ENCODE results near the gene SCN8A.
"Not testable (repeated sequence)": the region's sequence is repeated elsewhere in the genome, so short reads cannot be mapped to it uniquely, and the experiment has no call there.

The SCN8A gene

GRCh38 chr12:51625370-51625769, 34.3 kb downstream of the SCN8A start:
- DNase-seq (ENCODE audit: low read depth): no peak

GRCh38 chr12:51626115-51626514, 35.1 kb downstream of the SCN8A start:
- DNase-seq (ENCODE audit: low read depth): no peak

DNA sequence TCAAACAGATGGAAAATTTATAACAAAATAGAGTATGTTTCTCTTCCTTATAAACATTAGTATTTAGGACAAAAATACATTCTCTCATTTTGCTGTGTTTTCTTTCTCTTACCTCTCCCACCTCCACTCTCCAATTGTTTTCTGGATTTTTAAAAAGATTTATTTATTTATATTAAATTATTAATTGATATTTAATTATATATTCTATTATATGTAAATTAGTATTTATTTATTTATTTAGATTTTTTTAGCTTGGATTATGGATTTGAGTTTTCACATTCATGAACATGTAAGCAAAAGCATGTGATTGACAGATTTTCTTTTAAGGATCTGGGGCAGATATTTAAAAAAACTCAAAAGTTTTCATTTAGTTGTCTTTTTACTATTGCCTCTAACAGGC, 35.6 kb downstream of the SCN8A start:
- no peak for DNase-seq (ENCODE audit: low read depth)

DNA sequence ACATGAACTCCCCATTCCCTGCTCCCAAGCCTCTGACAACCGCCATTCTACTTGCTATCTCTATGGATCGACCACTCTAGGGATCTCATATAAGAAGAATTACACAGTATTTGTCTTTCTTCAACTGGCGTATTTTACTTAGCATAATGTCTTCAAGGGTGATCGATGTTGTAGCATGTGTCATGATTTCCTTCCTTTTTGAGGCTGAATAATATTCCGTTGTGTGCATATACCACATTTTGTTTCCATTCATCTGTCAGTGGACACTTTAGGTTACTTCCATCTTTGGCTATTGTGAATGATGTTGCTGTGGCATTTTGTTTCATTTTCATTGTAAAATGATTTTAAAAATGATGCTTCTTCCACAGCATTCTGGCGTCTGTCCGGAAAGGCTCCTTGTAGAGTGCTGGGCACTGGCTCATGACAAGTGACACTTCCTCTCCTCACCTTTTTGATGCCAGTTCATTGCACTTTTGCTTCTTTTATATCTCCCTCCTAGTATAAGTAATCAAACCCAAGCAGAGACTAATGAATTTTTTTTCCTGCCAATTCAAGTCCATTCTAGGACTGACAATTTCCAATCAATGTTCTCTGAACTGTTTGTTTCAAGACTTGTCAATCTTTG, 39.3 kb downstream of the SCN8A start:
- DNase-seq (ENCODE audit: low read depth): no peak

GRCh38 chr12:51630986-51631385, 40.0 kb downstream of the SCN8A start:
- no peak for DNase-seq (ENCODE audit: low read depth)

DNA sequence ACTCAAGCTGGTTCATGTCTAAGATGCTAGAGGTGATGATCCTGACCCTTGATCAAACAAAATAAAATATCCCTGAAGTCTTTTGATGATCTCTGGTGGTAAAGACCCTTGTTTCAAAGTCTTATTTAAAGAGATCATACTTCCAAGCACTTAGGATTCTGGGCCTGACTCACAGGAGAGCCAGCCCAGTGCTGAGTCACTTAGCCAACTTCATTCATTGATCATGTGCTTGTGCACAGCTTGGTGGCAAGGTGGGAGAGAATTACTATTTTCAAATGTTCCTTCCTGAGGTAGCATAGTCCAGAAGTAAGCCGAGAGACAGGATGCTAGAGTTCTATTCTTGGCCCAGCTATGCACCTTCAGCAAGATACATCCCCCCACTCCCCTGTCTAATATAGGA, 40.6 kb downstream of the SCN8A start:
- DNase-seq (ENCODE audit: low read depth): no peak

- no peak for DNase-seq (ENCODE audit: low read depth)
Observed at GRCh38 chr12:51632623-51633022, 41.6 kb downstream of the SCN8A start.

DNA sequence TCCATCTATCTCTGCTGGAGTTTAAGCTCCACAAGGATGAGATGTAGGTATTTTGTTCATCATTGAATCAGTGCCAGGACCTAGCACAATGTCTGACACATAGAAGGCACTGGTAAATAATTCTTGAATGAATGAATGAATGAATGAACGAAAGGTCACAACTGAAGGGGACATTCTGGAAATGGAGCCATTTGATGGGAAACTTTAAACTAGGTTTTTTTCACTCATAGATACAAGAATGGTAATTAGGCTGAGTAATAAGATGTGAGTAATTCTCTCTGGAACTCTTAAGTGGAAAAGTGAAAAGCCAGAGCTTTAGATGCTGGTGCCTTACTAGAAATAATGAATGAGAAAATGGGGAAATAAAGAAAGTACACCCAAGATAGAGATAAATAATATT, 44.3 kb downstream of the SCN8A start:
- no peak for DNase-seq (ENCODE audit: low read depth)

GRCh38 chr12:51636581-51636980, 45.5 kb downstream of the SCN8A start:
- DNase-seq (ENCODE audit: low read depth): no peak

DNA sequence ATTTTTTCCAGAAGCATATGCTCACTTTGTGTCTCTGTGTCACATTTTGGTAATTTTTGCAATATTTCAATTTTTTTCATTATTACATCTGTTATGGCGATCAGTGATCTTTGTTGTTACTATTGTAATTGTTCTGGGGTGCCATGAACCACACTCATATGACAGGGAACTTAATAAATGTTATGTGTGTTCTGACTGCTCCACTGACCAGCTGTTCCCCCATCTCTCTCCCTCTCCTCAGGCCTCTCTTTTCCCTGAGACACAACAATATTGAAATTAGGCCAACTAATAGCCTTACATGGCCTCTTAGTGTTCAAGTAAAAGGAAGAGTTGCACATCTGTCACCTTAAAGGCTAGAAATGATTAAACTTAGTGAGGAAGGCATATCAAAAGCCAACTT, 46.0 kb downstream of the SCN8A start:
- no peak for DNase-seq (ENCODE audit: low read depth)

DNA sequence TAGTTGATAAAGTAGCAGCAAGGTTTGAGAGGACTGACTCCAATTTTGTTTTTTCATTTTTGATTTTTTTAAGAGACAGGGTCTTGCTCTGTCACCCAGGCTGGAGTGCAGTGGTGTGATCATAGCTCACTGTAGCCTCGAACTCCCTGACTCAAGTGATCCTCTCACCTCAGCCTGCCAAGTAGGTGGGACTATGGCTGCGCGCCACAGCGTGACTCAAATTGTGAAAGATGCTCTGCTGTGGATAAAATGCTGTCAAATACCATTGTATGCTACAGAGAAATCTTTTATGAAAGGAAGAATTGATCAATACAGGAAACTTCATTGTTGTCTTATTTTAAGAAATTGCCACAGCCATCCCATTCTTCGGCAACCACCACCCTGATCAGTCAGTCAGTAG, 48.3 kb downstream of the SCN8A start:
- no peak for DNase-seq (ENCODE audit: low read depth)

GRCh38 chr12:51642286-51642685, 51.3 kb downstream of the SCN8A start:
- DNase-seq (ENCODE audit: low read depth): no peak

DNA sequence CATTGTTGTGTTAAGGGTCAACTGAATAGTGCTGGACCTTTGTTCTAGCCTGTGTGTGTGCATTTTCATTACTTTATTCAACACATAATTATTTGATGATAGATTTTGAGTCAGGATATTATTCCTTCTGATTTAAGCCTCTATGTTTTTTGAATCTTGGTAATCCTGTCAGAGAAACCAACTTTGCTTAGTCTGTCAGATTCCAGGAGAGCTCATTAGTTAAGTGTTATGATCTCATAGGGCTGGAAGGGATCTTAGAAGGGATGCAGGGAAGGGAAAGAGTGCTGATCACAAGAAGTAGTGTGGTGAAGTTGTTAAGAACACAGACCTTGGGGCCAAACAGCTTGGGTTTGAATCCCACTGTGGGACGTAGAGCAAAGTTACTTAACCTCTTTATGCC, 52.9 kb downstream of the SCN8A start:
- no peak for DNase-seq (ENCODE audit: low read depth)

GRCh38 chr12:51644691-51645090, 53.7 kb downstream of the SCN8A start:
- DNase-seq (ENCODE audit: low read depth): not testable (repeated sequence)

GRCh38 chr12:51645961-51646360, 54.9 kb downstream of the SCN8A start:
- no peak for DNase-seq (ENCODE audit: low read depth)

- DNase-seq (ENCODE audit: low read depth): no peak
Observed at GRCh38 chr12:51647647-51648046, 56.6 kb downstream of the SCN8A start.

DNA sequence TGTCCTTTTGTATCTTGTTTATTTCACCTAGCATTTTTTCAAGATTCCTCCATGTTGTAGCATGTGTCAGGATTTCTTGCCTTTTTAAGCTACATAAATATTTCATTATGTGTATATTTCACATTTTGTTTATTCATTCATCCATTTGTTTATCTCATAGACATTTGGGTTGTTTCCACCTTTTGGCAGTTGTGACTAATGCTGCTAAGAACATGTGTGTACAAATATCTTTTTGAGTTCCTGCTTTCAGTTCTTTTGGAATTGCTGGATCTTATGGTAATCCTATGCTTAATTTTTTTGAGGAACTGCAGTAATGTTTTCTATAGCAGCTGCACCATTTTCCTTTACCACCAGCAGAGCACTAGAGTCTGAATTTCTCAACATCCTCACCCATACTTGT, 62.4 kb downstream of the SCN8A start:
- no peak for DNase-seq (ENCODE audit: low read depth)

DNA sequence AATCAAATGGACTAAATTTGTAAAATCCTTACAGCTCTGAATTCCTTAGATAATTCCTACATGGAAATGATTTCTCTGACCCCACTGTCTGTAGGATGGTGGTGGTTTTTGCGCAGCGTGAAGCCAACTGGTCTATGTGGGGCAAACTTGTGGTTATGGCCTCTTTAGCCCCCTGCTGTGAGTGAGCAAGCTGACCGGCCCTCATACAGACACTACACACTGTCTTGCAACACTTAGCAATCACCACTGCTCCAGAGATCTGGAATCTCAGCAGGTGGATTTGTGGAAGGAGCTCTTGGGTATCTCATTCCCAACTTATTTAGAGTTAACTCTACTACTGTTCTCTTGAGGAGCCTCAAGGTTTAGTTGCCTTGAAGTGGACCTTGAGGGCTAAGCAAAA, 70.2 kb downstream of the SCN8A start:
- no peak for DNase-seq (ENCODE audit: low read depth)

- DNase-seq (ENCODE audit: low read depth): no peak
Observed at GRCh38 chr12:51661836-51662235, 70.8 kb downstream of the SCN8A start.

- no peak for DNase-seq (ENCODE audit: low read depth)
Observed at GRCh38 chr12:51662728-51663154, 71.7 kb downstream of the SCN8A start.

GRCh38 chr12:51663390-51663789, 72.4 kb downstream of the SCN8A start:
- DNase-seq (ENCODE audit: low read depth): no peak

GRCh38 chr12:51666696-51667095, 75.7 kb downstream of the SCN8A start:
- no peak for DNase-seq (ENCODE audit: low read depth)

DNA sequence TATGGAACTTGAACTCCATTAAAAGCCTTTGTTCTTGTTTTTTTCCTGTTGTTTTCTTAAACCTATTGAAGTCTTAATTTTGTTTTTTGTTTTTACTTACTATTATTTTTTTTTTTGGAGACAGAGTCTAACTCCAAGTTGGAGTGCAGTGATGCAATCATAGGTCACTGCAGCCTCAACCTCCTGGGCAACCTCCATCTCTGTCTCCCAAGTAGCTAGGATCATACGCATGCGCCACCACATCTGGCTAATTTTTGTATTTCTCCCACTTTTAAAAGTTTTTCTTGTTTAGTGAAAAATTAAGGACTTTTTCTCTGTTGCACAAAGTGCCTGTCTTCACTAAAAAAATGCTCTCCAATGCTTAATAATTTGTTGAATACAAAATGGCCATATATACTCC, 76.2 kb downstream of the SCN8A start:
- no peak for DNase-seq (ENCODE audit: low read depth)

GRCh38 chr12:51669271-51669670, 78.2 kb downstream of the SCN8A start:
- no peak for DNase-seq (ENCODE audit: low read depth)

DNA sequence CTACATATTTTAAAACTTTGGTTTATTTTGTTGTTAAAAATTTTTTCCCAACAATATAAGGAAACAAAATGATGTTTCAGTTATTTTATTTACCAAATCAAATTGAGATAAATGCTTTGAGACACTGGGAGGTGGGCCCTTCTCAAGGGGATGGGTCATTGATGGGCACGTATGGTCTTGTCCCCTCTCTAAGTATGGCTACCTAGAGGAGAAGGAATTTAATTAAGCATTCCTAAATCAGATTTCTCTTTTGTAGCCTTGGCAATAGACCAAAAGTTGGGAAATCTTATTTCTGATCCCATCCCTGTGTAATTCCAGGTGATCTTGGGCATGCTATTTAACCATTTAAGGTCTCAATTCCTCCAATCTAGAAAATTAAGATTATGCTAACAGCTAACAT, 79.0 kb downstream of the SCN8A start:
- no peak for DNase-seq (ENCODE audit: low read depth)
